Measurements from ENCODE around the gene AGR2.

The AGR2 gene

DNA sequence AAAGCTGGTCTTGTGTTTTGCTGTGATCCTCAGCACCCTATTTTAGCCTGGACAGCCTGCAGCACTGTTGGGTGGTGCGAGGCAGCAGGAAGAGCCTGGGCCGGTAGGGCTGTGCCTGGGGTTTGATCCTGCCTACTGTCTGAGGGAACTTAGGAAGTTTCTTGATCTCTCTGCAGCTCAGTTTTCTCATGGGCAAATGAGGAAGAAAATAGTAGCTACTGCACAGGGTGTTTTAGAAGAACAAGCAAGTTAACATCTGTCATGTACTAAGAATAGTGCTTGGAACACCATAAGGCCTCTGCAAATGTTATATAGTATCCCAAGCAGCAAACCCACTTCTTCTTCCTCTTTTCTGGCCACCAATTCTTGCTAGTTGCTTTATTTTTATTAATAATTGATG lies 12.0 kb upstream of the AGR2 start:
- DNase-seq (ENCODE audit: extremely low spot score) = no peak
- CTCF ChIA-PET = interaction anchor here (1.0 kb wide), 1 partner anchor 15 kb away, joined by 3 read pairs; no protein-coding TSS in a partner anchor
- POLR2A ChIA-PET = no interaction called here
- TF ChIP-seq HDGF (IDR thresholded peaks at IDR 0.05; ENCODE audit: borderline replicate concordance) = no peak

DNA sequence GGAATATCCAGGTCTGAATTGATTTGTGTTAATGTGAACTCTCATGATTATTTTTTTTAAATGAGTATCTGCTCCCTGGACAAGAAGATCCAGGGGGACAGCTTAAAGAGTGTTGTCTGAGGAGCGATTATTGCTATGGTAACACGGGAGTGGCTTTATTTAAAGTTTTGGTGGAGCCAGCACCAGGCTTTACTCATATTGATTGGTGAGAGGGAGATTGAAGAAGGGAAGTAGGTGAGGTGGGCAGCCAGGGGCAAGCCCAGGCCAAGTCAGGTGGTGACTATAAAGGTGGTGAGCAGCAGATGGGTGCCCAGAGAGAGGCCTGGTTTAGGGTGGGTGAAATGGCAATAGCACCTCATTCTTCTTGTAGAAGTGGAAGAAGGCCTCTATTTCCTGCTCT lies 10.2 kb upstream of the AGR2 start:
- no peak for TF ChIP-seq SUZ12 (IDR thresholded peaks at IDR 0.05)
- TF ChIP-seq BHLHE40 (IDR thresholded peaks at IDR 0.05; ENCODE audit: borderline replicate concordance) = no peak
- TF ChIP-seq FOXM1 (IDR thresholded peaks at IDR 0.05; ENCODE audit: borderline replicate concordance) = no peak
- TF ChIP-seq, protein P1, sequence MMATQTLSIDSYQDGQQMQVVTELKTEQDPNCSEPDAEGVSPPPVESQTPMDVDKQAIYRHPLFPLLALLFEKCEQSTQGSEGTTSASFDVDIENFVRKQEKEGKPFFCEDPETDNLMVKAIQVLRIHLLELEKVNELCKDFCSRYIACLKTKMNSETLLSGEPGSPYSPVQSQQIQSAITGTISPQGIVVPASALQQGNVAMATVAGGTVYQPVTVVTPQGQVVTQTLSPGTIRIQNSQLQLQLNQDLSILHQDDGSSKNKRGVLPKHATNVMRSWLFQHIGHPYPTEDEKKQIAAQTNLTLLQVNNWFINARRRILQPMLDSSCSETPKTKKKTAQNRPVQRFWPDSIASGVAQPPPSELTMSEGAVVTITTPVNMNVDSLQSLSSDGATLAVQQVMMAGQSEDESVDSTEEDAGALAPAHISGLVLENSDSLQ (IDR thresholded peaks at IDR 0.05) = no peak
- no peak for TF ChIP-seq CTBP1 (IDR thresholded peaks at IDR 0.05; ENCODE audit: borderline replicate concordance)
- TF ChIP-seq ZNF384 (IDR thresholded peaks at IDR 0.05) = no peak
- TF ChIP-seq FOXK2 (IDR thresholded peaks at IDR 0.05) = no peak
- no peak for TF ChIP-seq HDGF (IDR thresholded peaks at IDR 0.05; ENCODE audit: borderline replicate concordance)
- no peak for TF ChIP-seq TARDBP (IDR thresholded peaks at IDR 0.05)
- TF ChIP-seq FOXA1 (IDR thresholded peaks at IDR 0.05) = no peak
- TF ChIP-seq L3MBTL2 (conservative IDR thresholded peaks at IDR 0.05) = no peak
- no peak for TF ChIP-seq ARNT (IDR thresholded peaks at IDR 0.05)
- TF ChIP-seq ELF4 (IDR thresholded peaks at IDR 0.05) = no peak
- TF ChIP-seq NFRKB (IDR thresholded peaks at IDR 0.05) = no peak
- no peak for TF ChIP-seq SP1 (IDR thresholded peaks at IDR 0.05)
- POLR2A ChIA-PET = no interaction called here
- CTCF ChIA-PET = no interaction called here
- DNase-seq (ENCODE audit: extremely low spot score) = no peak

DNA sequence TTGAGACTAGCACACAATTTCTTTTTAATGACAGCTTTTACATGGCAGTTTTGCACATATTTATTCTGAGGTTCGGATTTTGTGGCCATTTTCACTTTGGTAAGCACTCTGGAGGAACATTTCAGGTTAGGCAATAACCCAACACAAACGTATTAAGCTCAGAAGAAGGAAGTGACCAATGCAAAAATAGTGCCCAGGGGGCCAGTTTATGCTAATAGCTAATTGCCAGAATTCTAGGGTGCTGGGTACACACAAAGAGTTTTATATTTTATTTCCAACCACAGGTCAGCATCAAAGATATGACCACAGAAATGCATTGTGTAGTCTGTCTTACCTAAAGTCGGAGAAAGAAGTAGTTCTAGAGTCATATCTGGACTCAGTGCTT lies 8.4 kb upstream of the AGR2 start:
- ChIA-PET CTCF (no interaction called here), POLR2A (no interaction called here)
- DNase-seq (ENCODE audit: extremely low spot score) = no peak
- no peak for TF ChIP-seq ELF4 (IDR thresholded peaks at IDR 0.05)
- no peak for TF ChIP-seq FOXK2 (IDR thresholded peaks at IDR 0.05)
- TF ChIP-seq SP1 (IDR thresholded peaks at IDR 0.05) = no peak
- no peak for TF ChIP-seq FOXM1 (IDR thresholded peaks at IDR 0.05; ENCODE audit: borderline replicate concordance)
- TF ChIP-seq FOXA1 (IDR thresholded peaks at IDR 0.05) = no peak
- TF ChIP-seq HDGF (IDR thresholded peaks at IDR 0.05; ENCODE audit: borderline replicate concordance) = no peak
- TF ChIP-seq NFRKB (IDR thresholded peaks at IDR 0.05) = no peak
- no peak for TF ChIP-seq ZNF384 (IDR thresholded peaks at IDR 0.05)
- no peak for TF ChIP-seq BHLHE40 (IDR thresholded peaks at IDR 0.05; ENCODE audit: borderline replicate concordance)
- TF ChIP-seq ARNT (IDR thresholded peaks at IDR 0.05) = no peak
- TF ChIP-seq SUZ12 (IDR thresholded peaks at IDR 0.05) = no peak
- no peak for TF ChIP-seq LEF1 (IDR thresholded peaks at IDR 0.05; ENCODE audit: borderline replicate concordance)
- TF ChIP-seq, protein P1 (IDR thresholded peaks at IDR 0.05) = no peak

DNA sequence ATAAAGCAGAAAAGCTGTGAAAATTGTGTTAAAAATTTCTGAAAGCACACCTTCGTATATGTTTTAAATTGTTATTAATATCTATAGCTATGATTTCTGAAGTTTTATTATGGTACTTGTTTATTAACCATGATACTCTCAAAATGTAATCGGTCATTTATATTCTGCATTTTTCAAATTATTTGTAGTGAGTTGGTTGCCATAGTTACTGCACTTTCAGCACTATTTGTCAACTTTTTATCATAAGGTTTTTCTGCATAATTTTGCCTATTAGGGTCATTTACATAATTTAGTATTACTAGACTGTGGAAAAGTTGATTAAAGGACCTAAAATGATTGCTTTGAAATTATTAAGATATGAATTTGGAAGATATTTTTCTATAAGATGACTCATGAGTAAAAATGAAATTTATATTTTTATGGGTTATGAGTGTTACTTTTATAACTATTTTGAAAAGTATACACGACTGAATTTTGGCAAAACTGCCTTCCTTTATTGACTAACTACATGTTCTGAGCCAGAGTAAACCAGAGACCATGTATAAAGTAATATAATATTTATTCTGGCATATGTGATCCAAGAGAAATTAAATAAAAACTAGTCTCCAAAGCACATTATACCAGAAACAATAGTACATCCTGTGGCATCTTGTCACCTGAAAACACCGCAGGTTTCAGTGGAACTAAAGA lies 7.9 kb upstream of the AGR2 start:
- TF ChIP-seq FOXM1 (IDR thresholded peaks at IDR 0.05; ENCODE audit: borderline replicate concordance) (no peak), ARNT (IDR thresholded peaks at IDR 0.05) (no peak), HDGF (IDR thresholded peaks at IDR 0.05; ENCODE audit: borderline replicate concordance) (no peak), SUZ12 (IDR thresholded peaks at IDR 0.05) (no peak), L3MBTL2 (conservative IDR thresholded peaks at IDR 0.05) (no peak), TARDBP (IDR thresholded peaks at IDR 0.05) (no peak), ZNF384 (IDR thresholded peaks at IDR 0.05) (no peak), ELF4 (IDR thresholded peaks at IDR 0.05) (no peak), FOXA1 (IDR thresholded peaks at IDR 0.05) (no peak), BHLHE40 (IDR thresholded peaks at IDR 0.05; ENCODE audit: borderline replicate concordance) (no peak), LEF1 (IDR thresholded peaks at IDR 0.05; ENCODE audit: borderline replicate concordance) (no peak)
- no peak for DNase-seq (ENCODE audit: extremely low spot score)
- ChIA-PET POLR2A (no interaction called here), CTCF (no interaction called here)

DNA sequence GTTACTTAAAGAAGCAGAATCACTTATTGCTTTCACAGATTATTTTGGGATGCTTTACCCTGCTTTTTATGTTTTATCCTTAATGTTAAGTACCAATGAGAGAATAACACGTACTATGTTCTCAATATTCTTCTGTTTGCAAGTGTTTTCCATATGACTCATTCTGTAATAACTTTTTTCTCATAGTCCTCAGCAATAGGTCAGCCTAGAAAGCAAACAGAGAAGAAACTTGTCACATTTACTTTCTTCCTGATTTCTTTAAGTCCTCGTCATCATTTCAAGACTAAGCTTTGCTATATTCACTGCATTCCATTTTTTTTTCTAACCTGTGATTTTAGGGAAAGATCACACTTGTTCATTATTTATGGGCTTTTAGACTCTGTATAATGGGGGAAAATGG lies 6.8 kb upstream of the AGR2 start:
- CTCF ChIA-PET = no interaction called here
- POLR2A ChIA-PET = no interaction called here
- TF ChIP-seq TARDBP (IDR thresholded peaks at IDR 0.05) = no peak
- TF ChIP-seq ARNT (IDR thresholded peaks at IDR 0.05) = no peak
- DNase-seq (ENCODE audit: extremely low spot score) = no peak

DNA sequence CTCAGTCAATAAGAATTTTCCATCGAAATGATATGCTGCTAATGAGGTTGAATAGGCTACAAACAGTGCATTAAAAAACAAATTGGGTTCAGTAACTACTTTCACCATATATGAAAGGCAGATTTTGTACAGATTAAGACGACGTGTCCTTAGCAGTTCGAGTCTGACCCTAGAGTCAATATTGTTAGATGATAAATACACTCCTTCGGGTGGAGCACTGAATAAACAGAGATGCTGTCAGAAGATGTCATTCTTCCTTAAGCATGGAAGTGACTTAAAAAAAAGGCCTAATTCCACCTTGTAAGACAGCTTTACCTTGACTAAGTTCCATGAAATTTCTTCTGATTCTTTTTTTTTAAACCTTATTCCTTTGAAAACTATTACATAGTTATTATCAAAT lies 5.8 kb upstream of the AGR2 start:
- no peak for TF ChIP-seq ARNT (IDR thresholded peaks at IDR 0.05)
- TF ChIP-seq ZNF384 (IDR thresholded peaks at IDR 0.05) = no peak
- TF ChIP-seq ELF4 (IDR thresholded peaks at IDR 0.05) = no peak
- no peak for TF ChIP-seq FOXK2 (IDR thresholded peaks at IDR 0.05)
- TF ChIP-seq LEF1 (IDR thresholded peaks at IDR 0.05; ENCODE audit: borderline replicate concordance) = no peak
- no peak for TF ChIP-seq NFRKB (IDR thresholded peaks at IDR 0.05)
- TF ChIP-seq FOXM1 (IDR thresholded peaks at IDR 0.05; ENCODE audit: borderline replicate concordance) = no peak
- CTCF ChIA-PET = no interaction called here
- POLR2A ChIA-PET = no interaction called here
- no peak for DNase-seq (ENCODE audit: extremely low spot score)

DNA sequence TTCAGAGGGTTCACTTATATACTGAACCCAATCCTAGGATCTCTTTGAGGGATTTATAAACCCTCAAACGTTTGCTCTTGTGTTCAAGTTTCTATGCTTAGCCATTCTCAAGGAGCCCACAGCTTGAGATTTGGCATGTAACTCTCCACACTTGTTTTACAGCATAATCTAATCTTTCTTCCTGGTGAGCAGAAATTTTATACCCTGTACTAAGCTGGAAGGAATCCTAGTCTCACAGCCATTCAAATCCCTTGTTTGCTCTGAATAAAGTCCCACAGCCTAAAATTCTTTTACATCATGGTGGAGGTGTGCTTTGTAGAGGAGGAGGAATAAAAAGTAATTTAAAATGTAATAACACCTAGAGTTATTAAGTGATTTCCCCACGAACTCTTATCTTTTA lies 5.3 kb upstream of the AGR2 start:
- POLR2A ChIA-PET = interaction anchor here (0.6 kb wide), 1 partner anchor 89 kb away, joined by 3 read pairs; no protein-coding TSS in a partner anchor
- TF ChIP-seq, protein P1 (IDR thresholded peaks at IDR 0.05) = no peak
- DNase-seq (ENCODE audit: extremely low spot score) = no peak

More for the DNA sequence above, 5.3 kb upstream of the AGR2 start:
- CTCF ChIA-PET = no interaction called here

All from HEK293T (cell line).